Hepatocyte (in vitro differentiated cells): ENCODE results near the gene TWF2. TPM values are rescaled to one million over a fixed set of nuclear protein-coding genes. Genes with fewer than 3 reads are reported as not detected.

ENCODE experiments used
- DNase-seq: peaks from one replicate; pipeline ENCODE4 v3.0.0-alpha.2; 2016; ENCODE audit warnings: low spot score
- H2AFZ ChIP-seq: fragments of 200-600 bp; sonication (generic); 2 replicates; pipeline ENCODE4 v1.6.0; 2016; ENCODE audit warnings: antibody characterized with exemption, mild to moderate bottlenecking
- H3K27ac ChIP-seq: fragments of 200-600 bp; sonication (generic); 2 replicates; pipeline ENCODE4 v1.5.1; 2016; ENCODE audit warnings: mild to moderate bottlenecking
- H3K27me3 ChIP-seq: fragments of 200-600 bp; sonication (generic); 2 replicates; pipeline ENCODE4 v1.6.1; 2016
- H3K36me3 ChIP-seq: fragments of 200-600 bp; sonication (generic); replicated peaks from 2 replicates; pipeline ENCODE4 v1.5.1; 2016; ENCODE audit warnings: low read depth; ENCODE audit not compliant: insufficient read depth
- H3K4me1 ChIP-seq: fragments of 200-600 bp; sonication (generic); 2 replicates; pipeline ENCODE4 v1.5.1; 2016; ENCODE audit warnings: mild to moderate bottlenecking, moderate library complexity; ENCODE audit not compliant: insufficient read depth
- H3K4me2 ChIP-seq: fragments of 200-600 bp; sonication (generic); 2 replicates; pipeline ENCODE4 v1.6.0; 2016
- H3K4me3 ChIP-seq: fragments of 200-600 bp; sonication (generic); 2 replicates; pipeline ENCODE4 v1.5.1; 2016; ENCODE audit warnings: mild to moderate bottlenecking
- H3K79me2 ChIP-seq: fragments of 200-600 bp; sonication (generic); 2 replicates; pipeline ENCODE4 v1.6.0; 2017; ENCODE audit warnings: mild to moderate bottlenecking
- H3K9me2 ChIP-seq: fragments of 200-600 bp; sonication (generic); replicated peaks from 2 replicates; pipeline ENCODE4 v1.6.0; 2017; ENCODE audit warnings: mild to moderate bottlenecking; ENCODE audit not compliant: insufficient read depth
- H3K9me3 ChIP-seq: fragments of 200-600 bp; sonication (generic); 2 replicates; pipeline ENCODE4 v1.5.1; 2016; ENCODE audit warnings: low read depth, mild to moderate bottlenecking
- H4K20me1 ChIP-seq: fragments of 200-600 bp; sonication (generic); 2 replicates; pipeline ENCODE4 v1.6.0; 2016; ENCODE audit warnings: mild to moderate bottlenecking; ENCODE audit not compliant: insufficient read depth, poor library complexity, severe bottlenecking
- CTCF ChIP-seq: fragments of 200-600 bp; sonication (generic); IDR thresholded peaks from 2 replicates; pipeline ENCODE4 v1.5.1; 2016; ENCODE audit warnings: antibody characterized with exemption, mild to moderate bottlenecking; ENCODE audit not compliant: poor library complexity
- EZH2 ChIP-seq: fragments of 200-600 bp; sonication (generic); IDR thresholded peaks from 2 replicates; pipeline ENCODE4 v1.6.1; 2016; ENCODE audit warnings: antibody characterized with exemption, mild to moderate bottlenecking, borderline replicate concordance
- EZH2phosphoT487 ChIP-seq: fragments of 200-600 bp; sonication (generic); IDR thresholded peaks from one replicate; pipeline ENCODE4 v1.6.1; 2018; ENCODE audit warnings: antibody characterized with exemption, mild to moderate bottlenecking, low read depth, moderate library complexity; ENCODE audit not compliant: unreplicated experiment, severe bottlenecking
- WGBS: methylation state at CpG from one replicate; pipeline ENCODE4 v1.1.6; 2016; ENCODE audit warnings: low lambda C conversion rate; ENCODE audit errors: missing lambda C conversion rate; 5-methylcytosine and 5-hydroxymethylcytosine counted together
- polyA plus RNA-seq: library from polyadenylated mRNA; unstranded; fragments of >200 nt; fragmentation: Nextera tagmentation; extraction: Ambion mirVana; gene quantifications from 2 replicates; pipeline ENCODE4 v1.2.1, GENCODE V29; 2016
- total RNA-seq: library from RNA; depleted of rRNA; stranded (reverse); fragments of >200 nt; gene quantifications from 2 replicates; pipeline ENCODE4 v1.2.3, GENCODE V29; 2014

Gene TWF2
- total and polyA plus RNA-seq, 2 experiments from 2014 or later, result 47.4 to 52.5 TPM

- Histone ChIP-seq H3K4me2 (no peak overlapping the region), H3K27ac (peak overlapping the region; percentile 75), H4K20me1 (no peaks in the 10 kb centered on the region), H3K4me1 (peaks cover 13% of the 10 kb centered on the region), H3K36me3 (no peaks in the 10 kb centered on the region), H2AFZ (no peak overlapping the region), H3K4me3 (no peak overlapping the region), H3K9me2 (no peaks in the 10 kb centered on the region), H3K27me3 (no peaks in the 10 kb centered on the region), H3K9me3 (no peaks in the 10 kb centered on the region), H3K79me2 (no peaks in the 10 kb centered on the region)
- 64% methylated on average over 1 of the region's 1 CpG for WGBS
- no peak for TF ChIP-seq CTCF
- DNase-seq, result peak; percentile 19
These were observed 50.4 kb downstream of the TWF2 start for GRCh38 chr3:52188556-52188955.

- Histone ChIP-seq H3K36me3 (no peaks in the 10 kb centered on the region), H2AFZ (no peak overlapping the region), H3K27ac (no peak overlapping the region), H3K4me2 (no peak overlapping the region), H3K27me3 (no peaks in the 10 kb centered on the region), H3K4me1 (peaks cover 13% of the 10 kb centered on the region), H3K4me3 (no peak overlapping the region), H3K9me3 (no peaks in the 10 kb centered on the region), H3K79me2 (no peaks in the 10 kb centered on the region), H4K20me1 (no peaks in the 10 kb centered on the region), H3K9me2 (no peaks in the 10 kb centered on the region)
- DNase-seq, result no peak
- TF ChIP-seq EZH2 (no peak), CTCF (no peak), EZH2phosphoT487 (no peak)
- WGBS, result 90% methylated on average over 9 of the region's 9 CpGs
These were observed 52.2 kb downstream of the TWF2 start for GRCh38 chr3:52186729-52187128.

- Histone ChIP-seq H3K79me2 (no peaks in the 10 kb centered on the region), H3K4me1 (peaks cover 13% of the 10 kb centered on the region), H3K9me3 (no peaks in the 10 kb centered on the region), H3K9me2 (no peaks in the 10 kb centered on the region), H3K27me3 (no peaks in the 10 kb centered on the region), H3K27ac (no peak overlapping the region), H2AFZ (no peak overlapping the region), H3K4me2 (no peak overlapping the region), H3K36me3 (no peaks in the 10 kb centered on the region), H3K4me3 (no peak overlapping the region), H4K20me1 (no peaks in the 10 kb centered on the region)
- DNase-seq, result no peak
- 83% methylated on average over 3 of the region's 3 CpGs for WGBS
- TF ChIP-seq EZH2phosphoT487 (no peak), CTCF (no peak), EZH2 (no peak)
These were observed 53.1 kb downstream of the TWF2 start for GRCh38 chr3:52185837-52186236.

GRCh38 chr3:52185311-52185710 is 53.6 kb downstream of the TWF2 start:
- no peak overlapping the region for H3K4me2 ChIP-seq
- 97% methylated on average over 6 of the region's 6 CpGs for WGBS
- no peaks in the 10 kb centered on the region for H3K27me3 ChIP-seq
- H2AFZ ChIP-seq, result no peak overlapping the region
- no peaks in the 10 kb centered on the region for H3K36me3 ChIP-seq
- TF ChIP-seq EZH2phosphoT487, result no peak
- no peak for TF ChIP-seq EZH2
- no peak for TF ChIP-seq CTCF
- no peaks in the 10 kb centered on the region for H3K9me3 ChIP-seq
- H3K27ac ChIP-seq, result no peak overlapping the region
- no peaks in the 10 kb centered on the region for H3K9me2 ChIP-seq
- H4K20me1 ChIP-seq, result no peaks in the 10 kb centered on the region
- peaks cover 10% of the 10 kb centered on the region for H3K4me1 ChIP-seq
- no peak overlapping the region for H3K4me3 ChIP-seq
- no peaks in the 10 kb centered on the region for H3K79me2 ChIP-seq
- DNase-seq, result no peak
